Measurements from ENCODE around the gene WEE2. TPM values are rescaled to one million over a fixed set of nuclear protein-coding genes. Genes with fewer than 3 reads are reported as not detected.
A peak's percentile ranks its signal among the peaks of the same experiment; 100 is the strongest.

Gene WEE2
- total RNA-seq, 1 donor from 2014 or later = not detected

DNA sequence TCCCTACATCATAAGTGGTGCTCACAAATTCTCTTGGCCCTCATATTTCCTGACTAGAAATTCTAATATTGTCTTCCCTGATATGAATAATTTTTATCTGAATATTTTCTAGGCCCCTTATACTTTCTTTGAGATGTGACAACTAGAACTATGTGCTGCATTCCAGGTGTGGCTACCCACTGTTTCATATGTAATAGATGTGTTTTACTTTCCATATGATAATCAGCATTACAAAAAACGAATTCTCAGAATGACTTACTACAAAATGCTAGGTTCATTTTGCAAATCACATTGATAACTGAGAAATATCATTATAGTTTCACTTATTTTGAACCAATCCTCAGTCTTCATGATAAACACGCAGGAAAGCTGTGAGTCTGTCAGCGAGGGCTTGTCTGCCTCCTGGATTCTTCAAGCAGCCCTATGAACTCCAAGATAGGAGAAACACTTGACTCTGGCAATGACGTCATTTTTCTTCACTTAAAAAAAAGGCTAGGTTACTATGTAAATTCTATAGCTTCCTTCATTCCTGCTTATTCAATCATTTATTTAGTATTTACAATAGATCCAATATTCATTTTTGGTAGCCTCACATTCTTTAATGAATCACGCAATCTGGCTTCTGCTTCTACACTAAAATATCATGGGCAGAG lies 4.6 kb downstream of the WEE2 start:
- DNase-seq (ENCODE audit: low read depth) = no peak

DNA sequence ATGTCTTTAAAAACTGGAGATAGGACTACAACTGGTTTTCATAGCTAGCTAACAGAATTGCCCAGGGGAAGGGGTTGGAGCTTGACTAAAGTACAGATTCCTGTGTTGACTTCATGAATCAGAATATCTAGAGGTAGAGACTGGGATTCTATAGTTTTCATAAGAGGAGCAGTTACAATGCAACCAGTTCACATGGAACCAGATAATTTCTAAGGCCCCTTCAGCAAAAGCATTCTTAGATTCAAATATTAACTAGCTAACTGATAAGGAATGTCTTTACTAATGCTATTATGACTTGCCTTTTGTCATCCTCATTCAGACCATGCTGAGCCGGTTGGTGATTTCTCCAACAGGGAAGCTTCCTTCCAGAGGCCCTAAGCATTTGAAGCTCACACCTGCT lies 5.7 kb downstream of the WEE2 start:
- DNase-seq (ENCODE audit: low read depth) = no peak

DNA sequence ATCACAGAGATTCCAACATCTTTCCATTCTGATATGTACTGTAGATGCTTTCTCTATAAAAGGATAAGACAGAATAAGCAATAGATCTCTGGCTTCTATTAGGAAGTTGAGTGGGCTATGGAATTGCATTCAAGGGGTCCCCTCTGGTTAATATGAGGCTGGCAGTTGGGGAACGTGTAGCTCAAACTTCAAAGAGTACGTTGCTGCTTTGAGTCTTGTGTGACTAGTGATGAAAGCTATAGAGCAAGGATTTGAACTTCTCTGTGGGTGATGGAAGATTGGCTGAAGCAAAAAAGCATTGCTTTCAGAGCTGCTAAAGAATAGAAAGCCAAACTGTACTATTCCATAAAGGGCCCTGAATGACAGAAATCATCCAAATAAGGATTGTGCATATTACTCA lies 6.4 kb downstream of the WEE2 start:
- DNase-seq (ENCODE audit: low read depth) = no peak

DNA sequence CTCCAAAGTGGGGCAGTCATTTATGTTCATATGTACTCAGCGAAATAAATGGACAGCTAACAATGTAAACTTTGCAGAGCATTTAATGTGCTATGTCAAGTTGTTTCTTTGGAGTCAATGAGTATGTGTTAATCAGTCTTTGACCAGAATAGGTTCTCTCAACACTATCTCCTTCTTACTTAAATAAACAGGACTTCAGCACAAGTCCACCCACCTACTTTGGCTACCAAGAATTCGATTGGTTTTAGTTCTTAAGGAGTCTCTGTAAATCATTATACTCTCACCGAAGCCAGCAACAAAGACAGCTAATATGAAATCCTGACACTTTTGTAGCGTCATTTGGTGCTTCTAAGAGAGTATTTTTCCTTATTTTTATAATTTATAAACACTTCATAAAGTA lies 6.9 kb downstream of the WEE2 start:
- no peak for DNase-seq (ENCODE audit: low read depth)

DNA sequence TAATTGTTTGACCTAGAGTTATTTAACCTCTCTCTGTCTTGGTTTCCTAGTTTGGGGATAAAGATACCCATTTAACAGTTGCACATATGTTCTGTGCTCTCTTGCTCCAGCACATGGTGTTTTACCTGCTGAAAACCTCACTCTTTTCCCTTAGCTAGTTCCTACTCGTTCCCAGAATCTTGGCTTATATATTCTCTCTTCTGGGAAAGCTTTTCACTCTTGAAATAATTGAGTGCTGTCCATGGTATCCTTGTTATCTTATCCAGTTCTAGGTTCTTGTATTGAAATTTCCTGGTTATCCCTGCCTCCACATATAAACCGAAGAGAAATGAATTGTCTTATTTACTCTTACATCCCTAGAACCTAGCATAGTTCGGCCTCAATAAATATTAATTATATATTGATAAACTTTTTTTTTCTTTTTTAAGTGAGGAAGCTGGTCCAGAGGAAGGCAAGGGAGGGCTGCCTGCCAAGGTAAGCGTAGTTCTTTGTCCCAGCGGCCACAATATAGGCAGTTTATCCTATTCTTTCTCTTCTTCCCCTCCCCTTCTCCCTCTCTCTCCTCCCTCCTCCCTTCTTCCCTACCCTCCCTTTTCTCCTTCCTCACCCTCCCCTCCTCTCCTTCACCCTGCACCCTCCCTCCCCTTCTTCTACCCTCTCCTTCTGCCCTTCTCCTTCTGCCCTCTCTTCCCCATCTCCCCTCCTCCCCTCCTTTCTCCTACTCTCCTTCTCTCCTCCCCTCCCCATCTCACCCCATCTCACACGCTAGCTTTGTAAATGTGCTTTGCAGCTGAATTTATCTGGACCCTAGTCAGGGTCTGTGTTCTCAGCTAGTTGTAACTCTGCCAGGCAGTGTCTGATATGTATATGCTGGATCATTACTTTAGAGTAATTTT lies 7.9 kb downstream of the WEE2 start:
- peak; percentile 14 for DNase-seq (ENCODE audit: low read depth)

DNA sequence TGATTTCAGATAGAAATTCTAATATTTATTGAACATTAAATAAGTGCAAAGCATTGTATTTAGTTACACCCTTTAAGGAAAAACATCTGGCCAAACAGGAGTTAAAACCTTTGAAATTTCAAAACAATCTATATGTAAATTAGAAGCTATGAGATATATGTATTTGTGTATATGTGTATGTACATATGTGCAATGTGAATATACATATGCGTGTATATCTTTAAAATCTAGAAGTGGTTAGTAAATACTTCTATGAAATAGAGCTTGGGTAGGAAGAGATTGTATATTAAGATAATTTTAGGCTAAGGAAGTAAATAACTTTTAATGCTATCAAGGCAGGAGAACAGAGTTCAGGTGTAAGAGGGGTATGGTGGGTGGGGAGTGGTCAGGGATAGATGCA lies 9.3 kb downstream of the WEE2 start:
- no peak for DNase-seq (ENCODE audit: low read depth)

DNA sequence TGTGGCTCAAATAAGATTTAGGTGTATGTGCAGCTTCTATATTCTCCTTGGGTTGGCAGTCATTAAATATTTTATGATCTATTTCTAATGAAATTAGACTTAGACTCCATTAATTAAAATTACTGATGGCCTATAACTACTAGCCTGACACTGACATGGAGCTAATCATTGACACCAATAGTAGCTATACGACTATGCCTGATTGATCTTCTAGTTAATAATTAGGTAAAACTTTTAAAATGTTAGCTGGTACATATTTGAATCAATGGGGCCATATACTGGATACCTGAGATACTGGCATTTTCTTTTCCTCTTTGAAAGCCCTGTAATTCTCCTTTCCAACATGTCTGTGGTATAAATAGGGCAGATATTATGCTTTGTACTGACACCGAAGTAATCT lies 14.4 kb downstream of the WEE2 start:
- DNase-seq (ENCODE audit: low read depth) = no peak

DNA sequence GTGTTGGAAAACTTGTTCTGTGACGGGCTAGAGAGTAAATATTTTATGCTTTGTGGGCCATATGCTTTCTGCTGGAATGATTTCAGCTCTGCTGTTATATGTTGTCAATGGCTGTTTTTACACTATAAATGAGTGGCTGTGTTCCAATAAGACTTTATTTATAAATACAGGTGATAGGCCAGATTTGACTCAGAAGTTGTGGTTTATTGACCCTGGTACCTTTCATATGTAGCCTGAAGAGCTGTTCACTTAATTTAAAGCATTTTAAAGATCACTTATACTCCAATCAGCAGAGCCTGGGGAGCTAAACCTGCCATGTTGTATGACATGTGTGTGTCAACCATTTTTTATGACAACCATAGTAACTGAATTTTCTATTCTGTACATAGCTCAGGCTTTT lies 20.9 kb downstream of the WEE2 start:
- no peak for DNase-seq (ENCODE audit: low read depth)

DNA sequence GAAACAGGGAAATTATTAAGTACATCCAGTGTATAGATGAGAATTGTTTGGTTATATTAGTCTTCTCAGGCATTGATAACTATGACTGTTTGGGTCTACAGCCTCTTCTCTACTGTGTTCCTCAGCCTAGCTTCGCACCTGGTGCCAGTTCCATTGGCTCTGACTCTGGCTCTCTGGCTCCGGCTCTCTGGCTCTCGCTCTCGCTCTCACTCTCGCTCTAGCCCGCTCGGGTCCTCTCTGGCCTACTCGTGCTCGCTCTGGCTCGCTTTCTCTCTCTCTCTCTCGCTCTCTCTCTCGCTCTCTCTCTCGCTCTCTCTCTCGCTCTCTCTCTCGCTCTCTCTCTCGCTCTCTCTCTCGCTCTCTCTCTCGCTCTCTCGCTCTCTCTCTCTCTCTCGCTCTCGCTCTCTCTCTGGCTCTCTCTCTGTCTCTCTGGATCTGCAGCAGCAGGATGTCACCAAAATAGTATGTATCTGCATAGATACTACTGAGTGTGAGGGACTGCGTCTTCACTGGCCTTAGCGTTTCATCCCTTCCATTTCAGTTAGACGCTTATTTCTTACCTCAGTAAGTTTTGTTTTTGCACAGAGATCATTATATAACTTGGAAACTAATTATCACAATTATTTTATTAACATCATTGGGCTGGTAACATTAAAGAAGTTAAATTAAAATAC lies 23.5 kb downstream of the WEE2 start:
- DNase-seq (ENCODE audit: low read depth) = peak; percentile 6

DNA sequence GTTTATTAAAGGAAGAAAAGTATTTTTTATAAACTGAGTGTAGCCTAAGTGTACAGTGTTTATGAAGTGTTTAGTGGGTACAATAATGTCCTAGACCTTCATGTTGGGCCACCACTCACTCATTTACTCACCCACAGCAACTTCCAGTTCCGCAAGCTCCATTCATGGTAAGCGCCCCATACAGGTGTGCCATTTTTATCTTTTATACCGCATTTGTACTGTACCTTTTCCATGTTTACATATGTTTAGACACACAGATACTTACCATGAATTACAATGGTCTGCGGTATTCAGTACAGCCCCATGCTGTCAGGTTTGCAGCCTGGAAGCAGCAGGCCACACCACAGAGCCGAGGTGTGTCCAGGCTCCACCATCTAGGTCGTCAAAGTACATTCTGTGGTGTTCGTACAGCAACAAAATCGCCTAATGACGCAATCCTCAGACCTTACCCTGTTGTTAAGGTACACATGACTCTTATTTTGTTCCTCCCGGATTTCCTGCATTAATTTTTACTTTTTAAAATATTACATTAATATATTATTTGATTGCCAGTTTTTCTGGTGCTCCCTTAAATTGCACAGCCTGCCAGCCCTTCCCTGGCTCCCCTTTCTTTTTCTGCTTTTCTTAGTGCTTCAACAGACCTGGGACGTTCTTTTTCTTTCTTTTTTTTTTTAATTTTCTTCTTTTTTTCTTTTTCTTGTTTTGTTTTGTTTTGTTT lies 29.1 kb downstream of the WEE2 start:
- no peak for DNase-seq (ENCODE audit: low read depth)

DNA sequence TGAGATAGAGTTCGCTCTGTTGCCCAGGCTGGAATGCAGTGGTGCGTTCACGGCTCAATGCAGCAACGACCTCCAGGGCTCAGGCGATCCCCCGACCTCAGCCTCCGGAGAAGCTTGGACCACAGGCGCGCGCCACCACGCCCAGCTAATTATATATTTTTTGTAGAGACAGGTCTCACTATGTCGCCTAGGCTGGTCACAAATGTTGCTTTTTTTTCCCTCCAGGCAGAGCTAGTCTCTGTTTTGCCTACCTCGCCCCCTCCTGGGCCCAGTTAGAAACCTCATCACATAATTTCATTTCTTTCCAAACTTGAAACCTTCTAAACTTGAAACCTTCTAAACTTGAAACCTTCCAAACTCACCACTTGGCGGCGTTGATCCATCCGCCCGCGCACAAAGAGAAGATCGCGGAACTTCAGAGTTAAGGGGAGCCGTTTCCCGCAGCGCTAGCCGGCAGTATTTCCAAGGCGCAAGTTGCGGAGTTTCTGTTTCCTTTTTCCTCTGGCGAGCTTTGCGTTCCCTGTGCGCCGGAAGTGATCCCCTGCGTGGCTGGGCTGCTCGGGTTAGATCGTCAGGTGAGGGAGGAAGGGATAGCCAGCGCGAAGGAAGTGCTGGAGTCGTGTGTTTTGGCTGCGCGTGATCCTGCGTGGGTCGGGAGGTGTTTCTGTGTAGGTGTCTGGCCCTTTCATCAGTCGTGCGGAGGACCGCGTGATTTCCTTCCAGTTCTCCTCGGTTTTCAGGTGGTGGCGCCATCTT lies 29.9 kb downstream of the WEE2 start, which contains the start of gene SSBP1:
Gene SSBP1, plus strand, starts transcription at position 523 of the 756 bp plus-strand sequence. CDS start 809 bp downstream, outside the sequence.
- peak; percentile 99 for DNase-seq (ENCODE audit: low read depth)

DNA sequence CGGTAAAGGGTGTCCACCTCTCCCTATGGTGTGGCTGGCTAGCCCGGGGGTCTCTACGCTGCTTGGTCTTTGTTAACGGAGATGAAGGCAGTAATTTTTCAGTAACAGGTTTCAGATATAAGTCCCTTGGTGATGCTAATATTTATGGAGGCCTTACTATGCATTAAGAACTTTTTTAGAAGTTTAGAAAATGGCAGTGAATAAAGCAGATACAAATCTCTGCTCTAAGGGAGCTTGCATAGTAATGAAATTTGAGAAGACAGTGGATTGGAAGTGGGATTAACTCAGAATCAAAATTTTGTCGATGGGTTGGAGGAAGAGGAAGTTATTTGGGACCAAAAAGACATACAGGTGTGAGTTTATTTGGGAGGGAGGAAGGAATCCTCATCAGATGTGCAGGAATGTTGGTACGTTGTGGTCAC lies 30.4 kb downstream of the WEE2 start:
- DNase-seq (ENCODE audit: low read depth) = no peak

DNA sequence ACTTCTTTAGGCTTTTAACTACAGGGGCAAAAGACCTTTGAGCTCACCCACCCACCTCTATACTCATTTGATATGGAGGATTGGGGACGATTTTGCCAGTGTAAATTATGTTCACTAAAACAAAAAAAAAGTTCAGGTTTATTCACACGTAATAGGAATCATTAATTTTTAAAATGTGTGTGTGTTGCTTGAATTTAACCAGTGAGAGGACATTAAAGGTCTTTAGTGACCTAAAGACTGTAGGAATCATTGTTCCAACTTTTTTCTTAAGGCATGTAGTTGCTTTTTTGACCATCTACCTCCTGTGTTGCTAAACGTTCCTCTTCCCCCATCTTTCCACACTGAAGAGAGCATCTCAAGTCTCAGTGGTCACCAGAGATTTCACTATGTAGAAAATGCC lies 31.1 kb downstream of the WEE2 start:
- no peak for DNase-seq (ENCODE audit: low read depth)

DNA sequence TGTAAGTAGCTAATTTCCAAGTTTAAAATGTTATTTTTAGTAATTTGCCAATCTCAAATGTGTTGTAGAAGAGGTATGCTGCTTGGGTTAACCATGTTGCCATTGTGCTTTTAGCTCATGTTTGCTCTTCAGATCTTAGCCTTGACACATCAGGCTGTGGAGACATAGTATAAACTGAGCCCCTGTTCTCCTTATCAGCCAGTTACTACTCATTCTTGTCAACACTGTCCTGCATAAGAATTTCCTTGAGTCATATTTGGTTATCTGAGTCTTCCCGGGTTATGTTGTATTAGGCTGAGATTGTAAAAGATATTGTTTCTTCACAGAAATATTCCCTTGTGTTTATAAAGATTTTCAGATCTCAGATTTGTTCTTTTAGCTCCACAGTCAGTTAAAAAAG lies 34.1 kb downstream of the WEE2 start:
- DNase-seq (ENCODE audit: low read depth) = no peak

DNA sequence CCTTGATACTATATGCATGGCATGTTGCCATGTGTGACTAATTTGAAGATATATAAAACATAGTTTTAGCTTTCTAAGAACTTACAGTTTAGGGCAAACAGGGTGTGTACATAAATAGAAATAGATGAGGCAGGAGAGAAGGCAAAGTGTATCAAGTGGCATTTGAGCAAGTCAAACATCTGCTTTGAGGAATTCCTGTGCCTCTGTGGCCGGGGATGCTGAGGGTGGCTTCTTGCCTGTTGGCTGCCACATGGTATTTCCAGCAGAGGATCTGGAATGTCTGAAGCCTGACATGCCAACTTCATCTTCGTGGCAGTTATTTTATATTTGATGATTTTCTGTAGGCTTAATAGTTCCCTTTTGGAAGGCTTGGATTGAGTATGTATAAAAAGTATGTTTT lies 36.0 kb downstream of the WEE2 start:
- DNase-seq (ENCODE audit: low read depth) = peak; percentile 57

DNA sequence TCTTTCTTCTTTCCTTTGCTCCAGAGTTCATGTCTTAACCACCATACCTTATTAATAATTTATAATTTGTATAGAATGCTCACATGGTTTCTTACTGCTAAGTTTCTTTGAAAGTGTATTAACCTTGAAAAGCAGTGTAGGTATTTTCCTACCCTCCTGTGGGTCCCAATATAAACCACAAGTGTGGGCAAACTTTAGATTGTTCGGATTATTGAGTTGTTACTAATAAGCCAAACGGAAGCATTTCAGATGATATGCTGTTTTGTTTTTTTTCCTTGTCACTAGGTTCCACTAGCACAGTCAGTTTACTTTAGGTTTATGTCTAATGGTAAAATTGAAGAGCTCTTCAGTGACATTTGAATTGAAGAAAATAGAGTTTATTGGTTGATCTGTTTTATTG lies 40.2 kb downstream of the WEE2 start:
- peak; percentile 42 for DNase-seq (ENCODE audit: low read depth)

DNA sequence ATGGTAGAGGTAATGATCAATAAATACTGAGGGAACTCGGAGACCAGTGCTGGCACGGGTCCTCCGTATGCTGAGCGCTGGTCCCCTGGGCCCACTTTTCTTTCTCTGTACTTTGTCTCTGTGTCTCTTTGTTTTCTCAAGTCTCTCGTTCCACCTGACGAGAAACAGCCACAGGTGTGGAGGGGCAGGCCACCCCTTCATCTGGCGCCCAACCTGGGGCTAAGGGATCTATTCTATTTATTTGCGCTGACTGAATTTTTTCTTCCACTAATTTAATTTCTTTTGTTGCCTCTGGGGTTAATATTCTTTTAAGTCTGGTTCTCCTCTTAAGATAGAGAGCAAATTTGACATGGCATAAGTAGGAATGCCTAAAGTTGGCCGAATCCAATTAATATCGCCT lies 43.8 kb downstream of the WEE2 start:
- DNase-seq (ENCODE audit: low read depth) = peak; percentile 34

DNA sequence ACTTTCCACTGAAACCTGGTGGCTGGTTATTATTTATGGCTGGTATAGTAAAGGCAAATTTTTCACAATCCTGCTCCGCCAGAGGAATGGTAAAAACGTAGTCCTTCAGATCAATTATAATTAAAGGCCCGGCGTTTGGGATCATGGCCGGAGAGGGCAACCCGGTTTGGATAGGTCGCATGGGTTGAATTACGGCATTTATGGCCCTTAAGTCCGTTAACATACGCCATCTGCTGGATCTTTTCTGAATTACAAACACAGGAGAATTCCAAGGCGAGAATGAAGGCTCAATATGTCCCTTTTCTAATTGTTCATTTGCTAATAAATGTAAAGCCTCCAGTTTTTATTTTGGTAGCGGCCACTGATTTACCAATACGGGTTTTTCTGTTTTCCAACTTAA lies 44.5 kb downstream of the WEE2 start:
- no peak for DNase-seq (ENCODE audit: low read depth)

DNA sequence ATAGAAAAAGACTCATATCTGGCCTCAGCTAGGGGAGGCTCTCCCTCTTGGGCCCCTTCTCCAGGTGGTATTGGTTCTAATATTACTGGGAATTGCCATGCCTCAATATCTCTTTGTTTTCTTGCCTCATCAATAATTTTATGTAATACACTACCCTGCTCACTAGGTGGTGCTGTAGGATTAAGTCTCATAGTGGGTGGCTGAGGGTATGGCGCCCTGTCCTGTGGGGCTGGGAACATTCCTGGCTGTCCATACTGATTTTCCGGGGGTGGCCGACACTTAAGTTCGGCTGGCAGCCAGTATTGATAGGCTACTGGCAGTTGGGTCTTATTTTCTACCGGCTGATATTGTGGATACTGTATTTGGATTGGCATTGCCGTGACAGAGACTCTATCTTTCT lies 46.8 kb downstream of the WEE2 start:
- peak; percentile 41 for DNase-seq (ENCODE audit: low read depth)

DNA sequence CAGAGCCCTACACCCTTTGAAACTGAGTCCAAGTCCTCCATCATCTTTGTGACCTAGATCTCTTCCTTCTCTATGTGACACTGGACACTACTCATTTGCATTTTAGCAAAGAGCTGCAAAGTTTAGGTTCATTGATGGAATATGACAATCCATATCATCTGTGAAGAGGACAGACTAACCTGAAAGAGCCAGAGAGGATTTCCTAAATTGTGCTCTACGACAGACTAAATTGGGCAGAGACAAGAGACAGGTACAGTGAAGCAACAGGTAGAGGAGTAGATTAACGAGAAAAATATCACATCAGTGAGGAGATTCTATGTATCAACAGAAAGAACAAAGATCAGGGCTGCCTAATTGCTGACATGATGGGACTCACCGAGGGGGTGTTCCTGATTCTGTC lies 55.6 kb downstream of the WEE2 start, which contains the start of gene TAS2R3:
Gene TAS2R3, plus strand, starts transcription at position 301 of the 400 bp plus-strand sequence. Its CDS starts 62 bp downstream, at position 363.
- no peak for DNase-seq (ENCODE audit: low read depth)
